Measurements from ENCODE around the gene POU6F2. TPM values are rescaled to one million over a fixed set of nuclear protein-coding genes. Genes with fewer than 3 reads are reported as not detected.

POU6F2 gene
- total and polyA plus RNA-seq, 9 of the 15 experiments (the other 6 are each of a cell fraction or from before 2014, with no cell fraction given), result 0.29 to 1.5 (median 0.96) TPM

DNA sequence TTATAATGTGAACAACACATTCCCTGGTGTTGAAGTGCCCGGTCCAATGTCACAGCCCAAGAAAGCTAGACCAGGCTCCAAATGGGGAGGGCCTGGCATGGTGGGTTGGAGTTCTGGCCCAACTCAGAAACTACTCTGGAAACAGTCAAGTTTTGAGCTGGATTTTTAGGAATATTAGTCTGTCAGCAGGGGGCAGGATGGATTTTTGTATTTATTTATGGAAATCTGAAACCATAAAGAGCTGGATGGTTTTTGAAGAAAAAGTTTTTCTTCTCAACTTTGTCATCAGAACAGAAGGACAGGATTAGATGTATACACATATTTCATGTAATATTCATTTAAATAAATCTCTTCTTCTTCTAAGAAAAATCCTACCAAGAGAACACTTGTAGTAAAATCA lies 97.5 kb downstream of the POU6F2 start:
- no TSS peak for BruUV-seq (replicated peaks)
- Histone ChIP-seq H3K9me1 (ENCODE audit: control insufficient read depth, insufficient read depth, low read length) (no peaks in the 10 kb centered on the region), H3K79me2 (ENCODE audit: control insufficient read depth, insufficient read depth, low read length) (no peaks in the 10 kb centered on the region), H4K20me1 (replicated peaks; ENCODE audit: control insufficient read depth, insufficient read depth, low read length) (peaks cover 8% of the 10 kb centered on the region), H3K4me1 (replicated peaks in 1 of 2; ENCODE audit: control insufficient read depth in 2 of 2, insufficient read depth in 2 of 2, low read length in 2 of 2) (no peaks in the 10 kb centered on the region), H3K36me3 (ENCODE audit: control insufficient read depth, insufficient read depth, low read length) (no peaks in the 10 kb centered on the region), H3K4me3 (no peak overlapping the region), H3K27ac (ENCODE audit: extremely low read depth, low read depth, low read length) (no peak overlapping the region), H2AFZ (ENCODE audit: low read depth, low read length) (no peak overlapping the region), H3K4me2 (ENCODE audit: insufficient read depth, low read length) (no peak overlapping the region), H3K9ac (ENCODE audit: insufficient read depth in 1 of 2, low read depth in 2 of 2, low read length in 2 of 2) (no peak overlapping the region), H3K27me3 (ENCODE audit: control insufficient read depth in 2 of 2, insufficient read depth in 2 of 2, low read length in 2 of 2) (peaks cover 10 to 12% of the 10 kb centered on the region in 2 experiments; a peak in 3 of 5 replicates), H3K9me3 (replicated peaks; ENCODE audit: control insufficient read depth, insufficient read depth, low read depth, low read length) (no peaks in the 10 kb centered on the region)
- ATAC-seq (no peak), FAIRE-seq (no peak), DNase-seq (ENCODE audit: extremely low read depth in 1 of 4, low spot score in 3 of 4) (no peak)
- CTCF ChIA-PET (ENCODE audit: low intra/inter-chr PET ratio), result interaction anchor here (1.4 to 2.1 kb wide), 2 partner anchors 390 to 445 kb away, joined by 4 to 8 read pairs; no protein-coding TSS in a partner anchor
- in situ Hi-C loops (cut with MboI), result no loop called here
- intact Hi-C loops (cut with micrococcal nuclease), result loop anchor here (2.0 kb wide), 1 partner anchor 390 kb away; no protein-coding TSS in a partner anchor
- POLR2A ChIA-PET, result interaction anchor here (0.6 to 1.7 kb wide), 4 partner anchors 9 to 505 kb away, joined by 3 to 8 read pairs (median 3); no protein-coding TSS in a partner anchor
- WGBS (ENCODE audit: insufficient coverage, low coverage, missing lambda C conversion rate), result 0% methylated on average over 1 of the region's 1 CpG
- TF ChIP-seq ZNF639 (CRISPR knock-in tag; conservative IDR thresholded peaks at IDR 0.05 in 1 of 2, IDR thresholded peaks at IDR 0.05 in 1 of 2) (no peak), RAD21 (CRISPR knock-in tag; conservative IDR thresholded peaks at IDR 0.05 in 1 of 2, IDR thresholded peaks at IDR 0.05 in 1 of 2) (peak; percentile 20 to 22; a peak in 2 of 4 replicates)
- TF ChIP-seq, protein P1, sequence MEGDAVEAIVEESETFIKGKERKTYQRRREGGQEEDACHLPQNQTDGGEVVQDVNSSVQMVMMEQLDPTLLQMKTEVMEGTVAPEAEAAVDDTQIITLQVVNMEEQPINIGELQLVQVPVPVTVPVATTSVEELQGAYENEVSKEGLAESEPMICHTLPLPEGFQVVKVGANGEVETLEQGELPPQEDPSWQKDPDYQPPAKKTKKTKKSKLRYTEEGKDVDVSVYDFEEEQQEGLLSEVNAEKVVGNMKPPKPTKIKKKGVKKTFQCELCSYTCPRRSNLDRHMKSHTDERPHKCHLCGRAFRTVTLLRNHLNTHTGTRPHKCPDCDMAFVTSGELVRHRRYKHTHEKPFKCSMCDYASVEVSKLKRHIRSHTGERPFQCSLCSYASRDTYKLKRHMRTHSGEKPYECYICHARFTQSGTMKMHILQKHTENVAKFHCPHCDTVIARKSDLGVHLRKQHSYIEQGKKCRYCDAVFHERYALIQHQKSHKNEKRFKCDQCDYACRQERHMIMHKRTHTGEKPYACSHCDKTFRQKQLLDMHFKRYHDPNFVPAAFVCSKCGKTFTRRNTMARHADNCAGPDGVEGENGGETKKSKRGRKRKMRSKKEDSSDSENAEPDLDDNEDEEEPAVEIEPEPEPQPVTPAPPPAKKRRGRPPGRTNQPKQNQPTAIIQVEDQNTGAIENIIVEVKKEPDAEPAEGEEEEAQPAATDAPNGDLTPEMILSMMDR (IDR thresholded peaks at IDR 0.05 in 2 of 3, conservative IDR thresholded peaks at IDR 0.05 in 1 of 3; ENCODE audit: insufficient read depth in 2 of 3, low read depth in 1 of 3, low read length in 3 of 3), result peak in 1 of 3 experiments; percentile 23; a peak in 1 of 6 replicates
